ENCODE results near the gene NOX4. TPM values are rescaled to one million over a fixed set of nuclear protein-coding genes. Genes with fewer than 3 reads are reported as not detected.
"Not testable (repeated sequence)": the region's sequence is repeated elsewhere in the genome, so short reads cannot be mapped to it uniquely, and the experiment has no call there.

Gene NOX4
- total RNA-seq, 4 donors from 2014 or later = 0.30 to 1.4 (median 0.91) TPM; not detected in 1

DNA sequence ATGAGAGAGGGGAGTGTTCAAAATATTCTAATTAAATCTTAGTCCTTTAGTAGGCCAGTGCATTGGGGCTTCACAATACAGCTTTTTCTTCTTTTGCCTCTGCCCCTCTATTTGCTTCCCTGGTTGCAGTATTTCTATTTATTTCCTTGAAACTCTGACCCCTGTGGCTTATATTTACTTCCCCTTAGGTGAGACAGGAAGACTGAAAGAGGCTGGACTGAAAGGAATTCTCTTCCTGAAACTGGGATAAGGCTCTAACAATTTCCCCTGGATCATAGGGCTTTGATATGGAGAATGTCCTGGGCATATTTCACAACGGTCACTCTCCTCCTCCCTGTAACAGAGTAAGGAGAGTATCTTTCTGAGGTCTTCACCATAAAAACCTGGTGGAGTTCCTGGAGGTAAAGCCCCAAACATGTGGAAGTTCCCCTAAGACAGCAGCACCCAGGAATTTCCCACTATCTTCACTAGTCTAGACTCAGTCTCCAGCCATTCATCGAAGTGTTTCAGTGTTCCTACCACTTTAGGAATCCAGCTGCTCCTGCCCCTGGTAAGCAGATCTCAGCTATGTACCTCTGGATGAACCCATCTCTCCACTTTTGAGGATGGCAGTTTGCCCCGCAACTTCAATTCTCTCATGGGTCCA lies 210.0 kb downstream of the NOX4 start:
- H3K36me3 ChIP-seq; H3K27me3 ChIP-seq; DNase-seq (ENCODE audit: low spot score in 2 of 2); H3K4me3 ChIP-seq; H3K4me1 ChIP-seq; H3K9me3 ChIP-seq; H3K27ac ChIP-seq: not testable (repeated sequence)
- 78% methylated on average over 3 of the region's 3 CpGs for WGBS

DNA sequence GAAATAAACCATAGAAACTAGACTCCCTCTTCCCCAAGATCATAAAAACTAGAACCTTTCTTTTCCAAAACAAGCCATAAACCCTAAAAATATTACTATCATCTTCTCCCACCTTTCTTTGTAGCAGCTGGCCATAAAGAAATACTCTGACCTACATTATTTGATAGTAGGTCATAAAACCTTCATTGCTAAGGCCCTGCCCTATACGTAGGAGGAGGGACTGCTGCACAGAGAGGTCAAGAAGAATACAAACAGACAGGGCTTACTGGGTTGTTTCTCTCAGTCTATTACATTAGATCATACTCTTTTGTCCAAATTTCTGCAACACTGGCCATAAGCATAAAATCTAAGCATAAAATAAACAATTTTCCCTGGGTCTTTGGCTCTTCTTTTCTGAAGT lies 212.0 kb downstream of the NOX4 start:
- WGBS = 90% methylated on average over 1 of the region's 1 CpG
- Histone ChIP-seq H3K27ac (no peak overlapping the region), H3K27me3 (no peaks in the 10 kb centered on the region), H3K9me3 (no peaks in the 10 kb centered on the region), H3K4me1 (no peaks in the 10 kb centered on the region), H3K4me3 (no peak overlapping the region), H3K36me3 (no peaks in the 10 kb centered on the region)
- no peak for DNase-seq (ENCODE audit: low spot score in 2 of 2)
- no peak for TF ChIP-seq POLR2A (IDR thresholded peaks at IDR 0.05)
- TF ChIP-seq POLR2AphosphoS5 (IDR thresholded peaks at IDR 0.05) = no peak
- TF ChIP-seq EP300 (IDR thresholded peaks at IDR 0.05) = no peak
- TF ChIP-seq, protein P1, sequence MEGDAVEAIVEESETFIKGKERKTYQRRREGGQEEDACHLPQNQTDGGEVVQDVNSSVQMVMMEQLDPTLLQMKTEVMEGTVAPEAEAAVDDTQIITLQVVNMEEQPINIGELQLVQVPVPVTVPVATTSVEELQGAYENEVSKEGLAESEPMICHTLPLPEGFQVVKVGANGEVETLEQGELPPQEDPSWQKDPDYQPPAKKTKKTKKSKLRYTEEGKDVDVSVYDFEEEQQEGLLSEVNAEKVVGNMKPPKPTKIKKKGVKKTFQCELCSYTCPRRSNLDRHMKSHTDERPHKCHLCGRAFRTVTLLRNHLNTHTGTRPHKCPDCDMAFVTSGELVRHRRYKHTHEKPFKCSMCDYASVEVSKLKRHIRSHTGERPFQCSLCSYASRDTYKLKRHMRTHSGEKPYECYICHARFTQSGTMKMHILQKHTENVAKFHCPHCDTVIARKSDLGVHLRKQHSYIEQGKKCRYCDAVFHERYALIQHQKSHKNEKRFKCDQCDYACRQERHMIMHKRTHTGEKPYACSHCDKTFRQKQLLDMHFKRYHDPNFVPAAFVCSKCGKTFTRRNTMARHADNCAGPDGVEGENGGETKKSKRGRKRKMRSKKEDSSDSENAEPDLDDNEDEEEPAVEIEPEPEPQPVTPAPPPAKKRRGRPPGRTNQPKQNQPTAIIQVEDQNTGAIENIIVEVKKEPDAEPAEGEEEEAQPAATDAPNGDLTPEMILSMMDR (IDR thresholded peaks at IDR 0.05) = no peak

DNA sequence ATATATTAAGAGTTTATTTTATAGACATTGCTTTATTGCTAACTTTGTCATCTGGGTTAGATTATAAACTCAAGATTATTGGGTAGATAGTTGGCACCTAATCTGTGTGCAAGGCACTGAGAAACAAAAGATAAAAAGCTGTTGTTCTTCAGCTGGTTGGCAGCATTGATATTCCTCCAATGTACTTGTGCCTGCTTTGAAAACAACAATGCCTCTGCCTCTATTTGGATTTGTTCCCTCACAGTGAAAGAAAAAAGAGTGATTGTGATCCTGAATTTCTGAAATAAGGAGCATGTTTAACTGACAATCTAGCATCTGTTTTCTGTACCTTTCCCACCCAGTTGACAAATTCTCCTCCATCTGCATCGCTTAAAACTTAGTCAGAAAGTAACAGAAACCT lies 215.2 kb downstream of the NOX4 start:
- Histone ChIP-seq H3K9me3 (no peaks in the 10 kb centered on the region), H3K27ac (no peak overlapping the region), H3K36me3 (no peaks in the 10 kb centered on the region), H3K4me3 (no peak overlapping the region), H3K27me3 (no peaks in the 10 kb centered on the region), H3K4me1 (no peaks in the 10 kb centered on the region)
- TF ChIP-seq POLR2A (IDR thresholded peaks at IDR 0.05) (no peak), EP300 (IDR thresholded peaks at IDR 0.05) (no peak), POLR2AphosphoS5 (IDR thresholded peaks at IDR 0.05) (no peak)
- TF ChIP-seq, protein P1 (IDR thresholded peaks at IDR 0.05) = no peak
- no peak for DNase-seq (ENCODE audit: low spot score in 2 of 2)
- WGBS = 85% methylated on average over 1 of the region's 1 CpG

Other genes with a start within 250 kb of the NOX4 start
- gene TRIM77, start 218.9 kb upstream of the NOX4 start, total RNA-seq = not detected

Data from suprapubic skin (tissue), 4 donors.